ENCODE results near the gene FXYD6.
A peak's percentile ranks its signal among the peaks of the same experiment; 100 is the strongest.
"Not testable (repeated sequence)": the region's sequence is repeated elsewhere in the genome, so short reads cannot be mapped to it uniquely, and the experiment has no call there.

The FXYD6 gene

GRCh38 chr11:117876341-117877119 is at the start of gene FXYD6:
TSS of gene FXYD6 (minus strand) at chr11:117876658. CDS start at chr11:117842776, 33,882 bp downstream.
- peak; percentile 60 for DNase-seq

GRCh38 chr11:117926166-117926565 is 49.7 kb upstream of the FXYD6 start:
- not testable (repeated sequence) for DNase-seq

GRCh38 chr11:117925198-117925925 is 48.9 kb upstream of the FXYD6 start:
- no peak for DNase-seq

- no peak for DNase-seq
These were observed 48.2 kb upstream of the FXYD6 start for GRCh38 chr11:117924631-117925170.

- no peak for DNase-seq
These were observed 47.3 kb upstream of the FXYD6 start for GRCh38 chr11:117923773-117924172.

- no peak for DNase-seq
These were observed 46.8 kb upstream of the FXYD6 start for GRCh38 chr11:117923275-117923674.

GRCh38 chr11:117921893-117922292 is 45.4 kb upstream of the FXYD6 start:
- DNase-seq: no peak

- no peak for DNase-seq
These were observed 45.0 kb upstream of the FXYD6 start for GRCh38 chr11:117921456-117921855.

GRCh38 chr11:117919781-117920221 is 43.3 kb upstream of the FXYD6 start:
- no peak for DNase-seq

GRCh38 chr11:117919341-117919740 is 42.9 kb upstream of the FXYD6 start:
- DNase-seq: no peak

GRCh38 chr11:117918366-117919255 is 42.2 kb upstream of the FXYD6 start:
- no peak for DNase-seq

- no peak for DNase-seq
These were observed 41.2 kb upstream of the FXYD6 start for GRCh38 chr11:117917591-117918151.

GRCh38 chr11:117916956-117917355 is 40.5 kb upstream of the FXYD6 start:
- no peak for DNase-seq

- DNase-seq: no peak
These were observed 39.3 kb upstream of the FXYD6 start for GRCh38 chr11:117915672-117916235.

GRCh38 chr11:117914991-117915618 is 38.6 kb upstream of the FXYD6 start:
- DNase-seq: no peak

GRCh38 chr11:117914398-117914761 is 37.9 kb upstream of the FXYD6 start:
- no peak for DNase-seq

- DNase-seq: no peak
These were observed 37.4 kb upstream of the FXYD6 start for GRCh38 chr11:117913736-117914397.

- no peak for DNase-seq
These were observed 36.0 kb upstream of the FXYD6 start for GRCh38 chr11:117912497-117912896.

GRCh38 chr11:117911694-117912093 is 35.2 kb upstream of the FXYD6 start:
- no peak for DNase-seq

- DNase-seq: no peak
These were observed 34.6 kb upstream of the FXYD6 start for GRCh38 chr11:117910941-117911655.

All from NCI-H446 treated with DMSO at 0.1 percent for 48 hours (cell line).